ENCODE data around the gene ZNF318.

DNA sequence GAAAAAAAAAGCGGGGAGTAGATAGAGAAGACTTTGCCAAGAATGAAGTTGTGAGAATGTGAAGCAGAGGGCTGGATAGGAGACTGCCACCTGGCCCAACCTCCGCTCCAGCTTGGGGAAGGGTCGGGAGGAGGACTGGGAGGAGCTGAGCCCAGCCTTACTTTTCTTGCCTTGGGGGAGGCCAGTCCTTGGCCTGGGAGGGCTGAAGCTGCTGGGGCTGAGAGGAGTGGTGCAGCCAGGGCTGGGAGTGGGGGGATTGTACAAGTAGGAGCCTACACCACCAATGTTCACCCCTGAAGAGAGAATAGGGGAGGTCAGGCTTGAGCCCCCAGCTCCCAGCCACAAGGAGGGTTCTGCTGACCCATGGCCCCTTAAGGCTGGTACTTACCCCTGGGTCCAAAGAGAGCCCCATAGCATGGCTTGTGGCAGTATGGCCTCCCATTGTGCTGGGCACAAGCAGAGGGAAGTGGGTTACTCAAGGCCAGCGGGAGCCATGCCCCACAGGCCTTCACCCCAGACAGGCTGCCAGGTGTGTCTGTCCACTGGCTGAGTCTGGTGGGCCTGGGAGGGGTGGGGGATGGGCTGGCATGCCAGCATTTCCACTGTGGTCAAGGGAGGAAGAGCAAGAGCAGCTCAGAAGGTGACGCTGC is 61.9 kb downstream of the ZNF318 start:
- TF ChIP-seq CTCF (IDR thresholded peaks at IDR 0.05), result no peak
- no peak for TF ChIP-seq POLR2A (IDR thresholded peaks at IDR 0.05)
